Neural cell (in vitro differentiated cells): ENCODE results near the gene SAMD8. TPM values are rescaled to one million over a fixed set of nuclear protein-coding genes. Genes with fewer than 3 reads are reported as not detected.

Experiments
- H2AFZ ChIP-seq: fragments of 200-600, 300-800 bp; sonication (generic), shearing (Covaris generic); 2 replicates; pipeline ENCODE4 v1.6.0; 2014; ENCODE audit warnings: low read depth, mild to moderate bottlenecking, antibody characterized with exemption, low read length, moderate library complexity
- H3F3A ChIP-seq: fragments of 200-600 bp; shearing (Covaris generic); 2 replicates; pipeline ENCODE4 v1.6.1; 2016; ENCODE audit warnings: mild to moderate bottlenecking, moderate library complexity, mixed read lengths, antibody characterized with exemption, low read length; ENCODE audit not compliant: insufficient read depth, poor library complexity, severe bottlenecking
- H3K27ac ChIP-seq: fragments of 200-600, 300-800 bp; sonication (generic), shearing (Covaris generic); 2 replicates; pipeline ENCODE4 v1.5.1; 2014; ENCODE audit warnings: mild to moderate bottlenecking, low read length, moderate library complexity
- H3K27me3 ChIP-seq: fragments of 300-800, 200-600 bp; sonication (generic), shearing (Covaris generic); 2 replicates; pipeline ENCODE4 v1.6.0; 2014; ENCODE audit warnings: mild to moderate bottlenecking, low read depth, low read length, moderate library complexity; ENCODE audit not compliant: insufficient read depth
- H3K36me3 ChIP-seq: fragments of 300-800, 200-600 bp; sonication (generic), shearing (Covaris generic); 2 replicates; pipeline ENCODE4 v1.5.1; 2014; ENCODE audit warnings: mild to moderate bottlenecking, antibody characterized with exemption, low read length, moderate library complexity; ENCODE audit not compliant: insufficient read depth
- H3K4me2 ChIP-seq: fragments of 300-800, 200-600 bp; sonication (generic), shearing (Covaris generic); 2 replicates; pipeline ENCODE4 v1.6.0; 2014; ENCODE audit warnings: mild to moderate bottlenecking, low read length
- H3K4me3 ChIP-seq: fragments of 300-800, 200-600 bp; sonication (generic), shearing (Covaris generic); 2 replicates; pipeline ENCODE4 v1.5.1; 2014; ENCODE audit warnings: mild to moderate bottlenecking, low read length, moderate library complexity
- H3K79me2 ChIP-seq: fragments of 200-600 bp; shearing (Covaris generic); replicated peaks from 2 replicates; pipeline ENCODE4 v1.6.0; 2014; ENCODE audit warnings: mild to moderate bottlenecking, low read length, moderate library complexity; ENCODE audit not compliant: insufficient read depth
- H3K9ac ChIP-seq: fragments of 300-800, 200-600 bp; sonication (generic), shearing (Covaris generic); 2 replicates; pipeline ENCODE4 v1.6.1; 2016; ENCODE audit warnings: mild to moderate bottlenecking, low read length, mixed read lengths
- H3K9me2 ChIP-seq: fragments of 200-600 bp; shearing (Covaris generic); 2 replicates; pipeline ENCODE4 v1.6.1; 2016; ENCODE audit warnings: mild to moderate bottlenecking, low read length, mixed read lengths; ENCODE audit not compliant: insufficient read depth
- H3K9me3 ChIP-seq: fragments of 200-600, 300-800 bp; sonication (generic), shearing (Covaris generic); 2 replicates; pipeline ENCODE4 v1.6.1; 2016; ENCODE audit warnings: mild to moderate bottlenecking, mixed run types, low read length, moderate library complexity, mixed read lengths
- H4K20me1 ChIP-seq: fragments of 200-600 bp; shearing (Covaris generic); 2 replicates; pipeline ENCODE4 v1.6.1; 2016; ENCODE audit warnings: mild to moderate bottlenecking, mixed run types; ENCODE audit not compliant: insufficient read depth
- CTCF ChIP-seq: fragments of 450-650 bp; IDR thresholded peaks from 2 replicates; pipeline ENCODE4 v1.5.1; 2014; ENCODE audit warnings: antibody characterized with exemption, mild to moderate bottlenecking, moderate library complexity; ENCODE audit not compliant: poor library complexity, severe bottlenecking
- EP300 ChIP-seq: fragments of 450-650 bp; conservative IDR thresholded peaks from 2 replicates; pipeline ENCODE4 v1.6.1; 2014; ENCODE audit warnings: antibody characterized with exemption, mild to moderate bottlenecking, moderate library complexity; ENCODE audit not compliant: poor library complexity, severe bottlenecking
- EZH2 ChIP-seq: fragments of 200-600, 300-800 bp; shearing (Covaris generic), sonication (generic); IDR thresholded peaks from 2 replicates; pipeline ENCODE4 v1.6.1; 2014; ENCODE audit warnings: antibody characterized with exemption, low read length, borderline replicate concordance, mild to moderate bottlenecking; ENCODE audit not compliant: insufficient read depth, poor library complexity, severe bottlenecking
- MXI1 ChIP-seq: fragments of 450-650 bp; conservative IDR thresholded peaks from 2 replicates; pipeline ENCODE4 v1.6.1; 2014; ENCODE audit warnings: antibody characterized with exemption, mild to moderate bottlenecking; ENCODE audit not compliant: poor library complexity, severe bottlenecking
- POLR2AphosphoS5 ChIP-seq: IDR thresholded peaks from 2 replicates; pipeline ENCODE4 v1.6.1; 2012
- RAD21 ChIP-seq: fragments of 450-650 bp; conservative IDR thresholded peaks from 2 replicates; pipeline ENCODE4 v1.6.1; 2014; ENCODE audit warnings: antibody characterized with exemption, mild to moderate bottlenecking, moderate library complexity
- REST ChIP-seq: IDR thresholded peaks from 2 replicates; pipeline ENCODE4 v1.6.1; 2012; ENCODE audit warnings: borderline replicate concordance
- SMC3 ChIP-seq: fragments of 450-650 bp; conservative IDR thresholded peaks from 2 replicates; pipeline ENCODE4 v1.6.1; 2014; ENCODE audit warnings: antibody characterized with exemption, mild to moderate bottlenecking, moderate library complexity; ENCODE audit not compliant: poor library complexity
- TAF1 ChIP-seq: IDR thresholded peaks from 2 replicates; pipeline ENCODE4 v1.6.1; 2012; ENCODE audit warnings: low read depth
- polyA plus RNA-seq: library from polyadenylated mRNA; depleted of rRNA; stranded (reverse); fragments of >200 nt; gene quantifications from 2 replicates; pipeline ENCODE4 v1.2.3, GENCODE V29; 2014

The SAMD8 gene
- polyA plus RNA-seq, 1 donor from 2014 or later, result 32.9 TPM

GRCh38 chr10:75122505-75122904, 11.0 kb downstream of the SAMD8 start:
- Histone ChIP-seq H3K27me3 (no peaks in the 10 kb centered on the region), H3K9me3 (no peaks in the 10 kb centered on the region), H3K79me2 (peaks cover 25% of the 10 kb centered on the region), H3K9me2 (no peaks in the 10 kb centered on the region), H2AFZ (no peak overlapping the region), H3K9ac (no peak overlapping the region), H3K4me3 (no peak overlapping the region), H3K36me3 (no peaks in the 10 kb centered on the region), H3K4me2 (no peak overlapping the region), H3K27ac (no peak overlapping the region), H3F3A (no peaks in the 10 kb centered on the region), H4K20me1 (no peaks in the 10 kb centered on the region)
- TF ChIP-seq EZH2, result no peak
- no peak for TF ChIP-seq SMC3
- TF ChIP-seq MXI1, result no peak
- TF ChIP-seq EP300, result no peak
- TF ChIP-seq TAF1, result no peak
- no peak for TF ChIP-seq REST
- no peak for TF ChIP-seq POLR2AphosphoS5
- TF ChIP-seq RAD21, result no peak
- TF ChIP-seq CTCF, result no peak

- H3K27ac ChIP-seq, result no peak overlapping the region
- no peaks in the 10 kb centered on the region for H3K9me2 ChIP-seq
- H3K4me2 ChIP-seq, result no peak overlapping the region
- H3K4me3 ChIP-seq, result no peak overlapping the region
- peaks cover 25% of the 10 kb centered on the region for H3K79me2 ChIP-seq
- no peaks in the 10 kb centered on the region for H3F3A ChIP-seq
- no peak overlapping the region for H3K9ac ChIP-seq
- no peaks in the 10 kb centered on the region for H3K9me3 ChIP-seq
- H4K20me1 ChIP-seq, result no peaks in the 10 kb centered on the region
- TF ChIP-seq SMC3 (no peak), CTCF (no peak), RAD21 (no peak), REST (no peak), EP300 (no peak), EZH2 (no peak), TAF1 (no peak), POLR2AphosphoS5 (no peak), MXI1 (no peak)
- H3K27me3 ChIP-seq, result no peaks in the 10 kb centered on the region
- H2AFZ ChIP-seq, result no peak overlapping the region
- no peaks in the 10 kb centered on the region for H3K36me3 ChIP-seq
Measured at GRCh38 chr10:75123088-75123682, 11.7 kb downstream of the SAMD8 start.
